Stimulated activated CD8-positive, alpha-beta memory T cell treated with anti-CD3 and anti-CD28 coated beads, Interleukin-12 subunit alpha, Interleukin-12 subunit beta, amount 100 ng/mL, for 24 hours (primary cell): ENCODE results near the gene KIRREL3.

Experiments
- DNase-seq: peaks from one replicate; pipeline ENCODE4 v3.0.0-alpha.2; 2020; ENCODE audit errors: extremely low read depth

Gene KIRREL3

DNA sequence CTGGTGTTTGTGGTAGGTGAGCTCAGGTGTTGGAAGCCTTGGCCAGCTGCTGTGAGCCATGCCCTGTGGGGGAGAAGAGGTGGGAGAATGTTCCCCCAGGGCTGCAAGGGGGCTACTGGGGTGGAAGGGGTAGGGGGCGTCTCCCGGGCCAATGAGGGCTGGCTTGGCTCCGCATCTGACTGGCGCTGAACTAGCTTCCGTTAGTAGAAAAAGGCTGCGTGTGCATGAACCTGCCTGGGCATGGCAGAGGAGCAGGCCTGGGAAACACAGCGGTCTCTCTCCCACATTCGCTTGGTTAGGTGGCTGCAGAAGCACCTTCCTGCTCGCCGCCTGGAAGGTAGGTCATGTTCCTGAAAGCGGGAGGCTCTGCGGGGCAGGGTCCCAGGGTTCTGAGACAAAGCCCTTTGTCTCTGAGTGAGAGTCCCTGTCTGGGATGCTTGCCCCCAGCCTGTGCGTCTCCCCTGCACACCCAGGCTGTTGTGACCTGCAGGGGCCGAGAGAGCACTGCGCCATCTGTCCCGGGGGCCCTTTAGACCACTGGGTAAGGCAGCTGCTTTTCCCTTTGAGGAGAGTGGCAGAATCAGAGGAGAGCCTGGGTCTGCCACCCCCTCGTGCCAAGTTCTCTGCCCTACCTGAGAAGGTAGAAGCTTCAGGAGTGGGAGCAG, 466.3 kb downstream of the KIRREL3 start:
- no peak for DNase-seq

DNA sequence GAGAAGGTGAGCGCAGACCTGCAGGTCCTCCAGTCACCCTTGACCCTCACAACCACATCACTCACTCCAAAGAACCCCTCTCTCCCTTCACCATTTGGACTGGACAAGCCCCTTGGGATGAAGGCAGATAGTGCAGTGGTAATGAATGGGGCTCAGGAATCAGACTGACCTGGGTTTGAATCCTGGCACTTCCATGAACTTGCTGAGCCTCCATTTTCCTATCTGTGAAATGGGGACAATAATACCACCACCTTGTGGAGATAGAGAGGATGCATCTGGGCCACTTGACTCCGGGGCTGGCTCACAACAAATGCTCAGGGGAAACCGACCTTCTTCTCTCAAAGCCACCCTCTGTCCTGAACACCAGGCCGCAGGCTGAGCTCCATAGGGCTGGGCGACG, 467.0 kb downstream of the KIRREL3 start:
- no peak for DNase-seq

DNA sequence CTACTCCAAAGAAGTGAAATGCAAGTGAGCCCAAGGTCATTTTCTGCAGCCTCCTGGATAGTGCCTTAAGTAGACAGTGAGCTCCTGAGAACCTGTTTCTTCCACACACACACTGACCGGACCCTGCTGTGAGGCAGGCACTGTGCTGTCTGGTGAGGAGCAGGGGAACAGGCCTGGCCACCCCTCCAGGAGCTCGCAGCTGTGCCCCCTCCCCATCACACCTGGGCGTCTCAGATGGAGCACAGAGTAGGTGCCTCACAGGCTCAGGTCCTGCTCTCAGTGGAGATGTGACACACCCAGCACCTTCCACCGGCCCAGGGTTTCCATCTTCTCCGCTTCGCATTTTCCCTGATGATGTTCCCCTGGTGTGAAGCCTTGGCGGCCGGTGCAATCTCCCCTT, 470.2 kb downstream of the KIRREL3 start:
- no peak for DNase-seq

DNA sequence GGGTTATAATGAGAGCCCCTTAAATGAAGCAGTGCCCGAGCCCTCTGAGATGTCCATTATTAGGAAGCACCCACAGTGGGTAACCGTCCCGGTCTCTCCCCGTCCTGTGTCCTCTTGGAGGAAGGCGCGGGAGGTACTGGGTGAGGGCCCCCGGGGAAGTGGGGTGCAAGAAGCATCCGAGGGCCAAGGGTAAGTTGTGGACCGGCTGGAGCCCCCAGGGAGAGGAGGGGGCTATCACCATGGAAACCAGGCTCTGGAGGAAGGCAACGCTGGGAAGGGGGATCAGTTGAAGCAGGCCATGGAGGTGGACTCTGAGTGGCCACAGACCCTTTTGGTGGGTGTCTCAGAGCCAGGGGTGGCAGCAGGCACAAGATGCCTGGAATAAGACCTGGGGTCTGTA, 471.5 kb downstream of the KIRREL3 start:
- DNase-seq: no peak

DNA sequence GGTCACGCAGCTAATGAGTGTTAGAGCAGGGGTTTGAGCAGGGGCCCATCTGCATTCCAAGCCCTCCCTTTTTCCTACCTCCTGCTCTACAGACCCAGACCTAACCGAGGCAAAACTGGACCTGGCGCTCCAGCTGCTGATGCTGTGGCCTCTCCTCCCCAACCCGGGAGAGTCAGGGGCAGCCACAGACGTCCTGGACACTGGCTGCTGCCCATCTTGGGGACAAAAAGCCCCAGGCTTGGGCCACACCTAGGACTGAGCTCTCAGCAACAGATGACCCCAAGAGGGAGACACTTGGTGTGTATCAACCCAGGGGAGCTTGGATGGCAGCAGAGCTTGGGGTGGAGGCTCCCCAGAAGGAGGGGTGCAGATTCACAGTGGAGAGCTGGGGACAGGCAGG, 472.5 kb downstream of the KIRREL3 start:
- no peak for DNase-seq

DNA sequence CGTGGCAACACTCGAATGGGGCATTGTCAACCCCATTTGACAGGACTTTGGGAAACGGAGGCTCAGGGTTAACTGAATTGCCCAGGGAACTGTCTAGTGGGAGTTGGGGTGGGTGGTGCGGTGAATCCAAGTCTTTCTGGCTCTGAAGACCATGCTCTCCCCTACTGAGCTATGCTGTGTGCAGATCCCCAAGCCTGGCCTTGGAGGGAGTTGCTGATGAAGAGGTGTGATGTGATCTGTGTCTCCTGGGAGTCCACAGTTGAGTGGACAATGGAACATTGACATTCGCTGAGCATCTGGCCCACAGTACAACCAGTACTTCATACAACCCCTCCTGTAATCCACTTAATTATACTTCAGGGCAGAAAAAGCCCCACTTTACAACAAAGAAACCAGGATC, 472.9 kb downstream of the KIRREL3 start:
- no peak for DNase-seq

DNA sequence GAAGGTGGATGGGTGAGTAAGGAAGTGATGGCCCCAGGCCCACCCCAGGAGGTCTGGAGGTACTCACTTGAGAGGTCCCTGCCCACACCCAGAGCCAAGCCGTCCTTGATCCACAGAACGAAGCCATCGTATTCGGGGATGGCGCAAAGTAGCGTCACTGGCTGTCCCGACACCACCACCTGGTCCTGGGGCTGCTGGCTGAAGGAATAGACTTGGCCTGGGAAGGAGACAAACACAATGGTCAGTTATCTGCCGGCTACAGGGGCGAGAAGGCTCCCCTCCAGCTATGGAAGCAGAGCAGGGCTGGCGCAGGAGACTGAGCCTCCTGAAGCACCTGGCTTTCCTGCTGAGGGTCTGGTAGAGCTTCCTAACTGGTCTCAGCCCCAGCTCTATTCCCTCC, 474.1 kb downstream of the KIRREL3 start:
- DNase-seq: no peak

DNA sequence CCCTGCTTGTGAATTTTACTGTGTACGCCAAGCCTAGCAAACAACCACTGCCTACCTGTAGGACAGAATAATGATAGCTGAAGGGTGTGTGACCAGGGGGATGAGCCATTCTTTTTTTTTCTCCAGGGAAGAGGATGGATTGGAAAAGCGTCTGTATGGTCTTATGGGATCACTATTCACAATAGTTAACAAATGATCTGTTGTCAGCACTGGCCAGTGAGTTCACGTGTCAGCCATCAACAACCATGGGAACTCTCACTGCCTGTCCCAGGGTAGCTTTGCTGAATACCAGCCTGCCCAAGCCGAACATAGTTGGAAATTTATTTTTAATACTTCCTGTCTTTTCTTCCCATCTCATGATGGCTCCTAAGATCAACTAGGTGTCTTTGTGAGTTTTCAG, 474.9 kb downstream of the KIRREL3 start:
- DNase-seq: no peak

DNA sequence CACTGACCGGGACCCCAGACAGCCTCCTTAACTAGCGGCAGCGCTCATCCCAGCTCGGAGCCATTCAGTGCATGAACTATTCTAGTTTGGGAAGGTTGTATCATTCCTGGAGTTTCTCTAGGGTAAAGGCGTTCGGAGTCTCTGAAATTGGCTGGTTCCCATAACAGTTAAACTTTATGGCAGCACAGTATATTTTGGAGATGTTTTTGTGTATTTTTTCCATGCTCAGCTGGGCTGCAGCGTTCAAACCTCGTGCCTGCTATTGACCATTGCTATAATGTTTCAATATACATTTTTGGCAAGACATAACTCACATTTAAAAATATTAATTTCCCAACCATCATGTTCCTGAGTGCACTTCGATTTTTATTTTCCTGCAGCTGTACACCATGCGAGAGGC, 475.4 kb downstream of the KIRREL3 start:
- no peak for DNase-seq

DNA sequence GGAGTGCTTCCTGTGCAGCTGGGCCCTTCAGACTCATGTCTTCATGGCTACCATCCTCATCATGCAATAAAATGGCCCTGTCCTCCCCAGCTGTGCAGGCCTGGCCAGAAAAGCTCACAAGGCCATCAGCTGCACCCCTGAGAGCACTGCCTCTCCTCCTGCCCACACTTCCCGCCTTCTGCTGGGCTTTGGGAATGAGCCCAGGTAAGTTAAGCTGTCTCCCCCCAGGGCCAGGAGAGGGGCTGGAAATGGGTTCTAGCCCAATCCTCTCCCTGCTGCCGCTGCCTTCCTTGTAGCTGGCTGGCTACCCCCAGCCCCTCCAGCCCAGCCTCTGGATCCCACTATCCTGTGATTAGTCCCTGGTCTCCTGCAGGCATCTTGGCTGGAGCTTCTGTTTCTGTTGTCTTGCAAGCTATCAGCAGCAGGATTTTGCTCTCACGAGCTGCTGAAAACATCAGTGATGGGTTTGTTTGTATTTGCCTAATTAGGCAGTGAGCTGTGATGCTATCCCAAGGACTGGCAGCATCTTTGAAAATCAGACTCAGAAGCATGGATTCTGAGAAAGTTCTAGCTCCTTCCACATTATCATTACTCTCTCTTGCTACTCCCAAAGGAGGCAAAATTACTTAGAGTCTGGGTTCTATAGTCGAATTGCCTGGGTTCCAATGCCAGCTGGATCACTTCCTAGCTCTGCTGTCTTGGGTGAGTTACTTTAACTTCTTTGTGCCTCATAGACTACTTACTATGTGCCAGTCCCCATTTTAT, 476.9 kb downstream of the KIRREL3 start:
- DNase-seq: no peak

DNA sequence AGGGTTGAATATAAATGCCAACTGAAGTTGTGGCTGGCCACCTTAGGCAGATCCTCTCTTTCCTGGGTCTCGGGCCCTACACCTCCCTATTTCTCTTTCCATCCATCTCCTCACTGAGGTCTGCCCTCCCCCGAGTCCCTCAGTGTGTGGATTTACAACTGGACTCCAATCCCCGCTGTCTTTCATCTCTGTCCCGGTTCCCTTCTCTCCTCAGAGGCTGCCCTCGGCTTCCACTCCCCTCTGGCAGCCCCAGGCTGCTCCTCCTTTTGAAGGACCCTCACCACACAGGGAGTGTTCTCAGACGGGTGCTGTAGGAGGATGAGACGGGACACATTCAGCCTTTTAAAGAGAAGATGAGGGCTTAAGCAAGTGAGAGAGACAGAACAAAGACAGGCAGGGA, 478.0 kb downstream of the KIRREL3 start:
- no peak for DNase-seq

DNA sequence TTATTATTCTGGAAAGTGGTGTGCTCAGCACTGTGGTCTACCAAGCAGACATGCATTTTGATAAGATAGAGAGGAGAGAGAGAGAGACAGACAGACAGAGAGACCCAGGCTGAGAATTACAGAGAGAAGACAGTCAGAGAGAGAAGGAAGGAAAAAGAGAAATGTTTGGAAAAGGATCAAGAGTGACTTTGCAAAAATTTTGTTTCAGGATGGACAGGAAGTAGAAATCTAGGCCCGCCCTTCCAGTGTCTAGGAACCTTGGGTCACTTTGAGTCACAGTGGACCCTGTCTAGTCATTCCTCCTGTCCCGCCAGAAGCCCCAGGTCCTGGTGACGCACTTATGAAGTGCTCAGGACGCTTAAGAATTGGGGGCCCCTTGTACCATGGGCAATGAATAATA, 478.4 kb downstream of the KIRREL3 start:
- no peak for DNase-seq

DNA sequence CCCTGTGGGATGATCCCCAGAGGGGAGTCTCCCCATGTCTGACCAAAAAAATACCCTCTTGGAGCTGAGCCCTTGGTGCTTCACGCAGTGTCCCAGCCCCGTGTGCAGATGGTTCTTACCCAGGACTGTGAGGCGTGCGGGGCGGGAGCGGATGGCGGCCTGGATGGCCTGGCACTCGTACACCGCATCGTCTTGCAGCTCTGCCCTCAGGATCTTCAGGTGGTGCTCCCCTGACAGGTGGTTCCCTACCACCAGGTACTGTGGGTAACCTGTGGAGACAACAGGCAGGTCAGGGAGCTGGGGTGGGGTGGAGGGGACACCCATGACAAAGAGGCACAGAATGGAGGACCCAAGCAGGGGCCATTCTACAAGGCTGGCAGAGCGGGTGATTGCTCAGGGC, 479.4 kb downstream of the KIRREL3 start:
- no peak for DNase-seq

DNA sequence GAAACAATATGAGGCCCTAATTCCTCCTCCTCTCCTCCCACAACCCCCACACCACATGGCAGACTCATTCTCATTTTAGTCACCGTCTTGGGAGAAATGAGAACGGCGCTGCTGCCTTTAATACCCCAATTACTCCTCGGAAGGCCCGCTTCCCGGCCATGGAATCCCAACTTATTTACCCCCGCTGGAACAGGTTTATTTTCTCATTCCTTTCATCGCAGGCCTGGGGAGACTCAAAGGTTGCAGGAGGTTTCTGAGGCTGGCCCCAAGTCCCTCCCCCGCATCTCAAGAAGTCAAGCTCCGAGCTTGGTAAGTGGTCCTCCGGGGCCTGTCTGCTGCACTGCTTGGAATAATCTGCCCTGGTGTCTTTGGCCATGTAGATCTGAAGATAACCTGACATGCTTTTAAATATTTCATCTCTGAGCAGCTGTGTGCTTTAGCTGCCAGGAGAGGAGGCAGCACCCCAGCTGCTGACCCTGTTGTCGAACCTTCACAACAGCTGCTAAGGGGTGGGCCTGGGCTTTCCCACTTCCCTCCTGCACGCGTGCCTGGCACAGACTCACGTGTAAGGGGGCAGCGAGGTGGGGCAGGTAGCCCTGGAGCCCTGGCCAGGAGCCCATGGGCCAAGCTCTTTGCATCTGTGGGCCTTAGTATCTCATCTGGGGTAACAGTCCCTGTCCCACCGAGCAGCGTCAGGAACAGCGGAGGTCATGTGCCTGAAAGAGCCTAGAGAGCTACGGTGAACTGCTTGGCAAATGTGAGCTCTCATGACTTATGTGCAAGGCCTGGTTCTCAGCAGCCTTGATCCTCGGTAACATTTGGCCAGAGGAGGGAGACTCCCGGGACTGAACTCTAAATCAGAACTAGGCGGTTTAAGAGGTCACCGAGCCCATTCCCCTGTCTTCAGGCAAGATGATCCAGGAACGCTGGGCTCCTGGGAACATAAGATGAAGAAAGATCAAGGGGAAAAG, 480.5 kb downstream of the KIRREL3 start:
- no peak for DNase-seq

DNA sequence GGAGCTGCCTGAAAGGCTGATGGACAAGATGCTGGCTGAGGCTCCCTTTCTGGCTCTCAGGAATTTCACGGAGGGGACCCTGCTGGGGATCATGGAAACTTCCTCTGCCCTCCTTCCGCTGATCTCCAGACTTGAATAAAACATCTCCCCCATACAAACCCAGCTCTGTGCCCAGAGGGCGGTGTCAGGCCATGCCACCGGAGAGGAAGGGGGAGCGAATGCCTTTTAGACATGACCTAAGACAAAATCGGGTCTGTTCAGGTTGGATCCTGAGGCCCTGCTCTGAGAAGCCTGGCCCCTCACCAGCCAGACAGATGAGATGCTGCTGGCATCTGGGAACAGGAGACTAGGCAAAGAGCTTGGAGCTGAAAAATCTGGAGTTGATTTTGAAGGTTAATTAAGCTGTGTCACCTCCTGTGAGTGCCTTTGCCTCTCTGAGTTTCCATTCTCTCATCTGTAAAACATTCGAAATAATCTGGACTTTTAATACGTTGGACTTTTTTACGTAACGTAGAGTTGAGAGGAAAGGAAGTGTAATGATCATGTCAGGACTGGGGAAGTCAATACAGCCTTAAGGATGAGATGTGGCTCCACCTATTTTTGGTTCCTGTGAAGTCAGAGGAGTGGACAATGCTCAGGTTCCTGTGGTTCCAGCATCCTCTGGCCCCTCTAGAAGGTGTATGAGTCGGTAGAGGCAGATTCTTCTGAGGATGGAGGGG, 481.4 kb downstream of the KIRREL3 start:
- no peak for DNase-seq

DNA sequence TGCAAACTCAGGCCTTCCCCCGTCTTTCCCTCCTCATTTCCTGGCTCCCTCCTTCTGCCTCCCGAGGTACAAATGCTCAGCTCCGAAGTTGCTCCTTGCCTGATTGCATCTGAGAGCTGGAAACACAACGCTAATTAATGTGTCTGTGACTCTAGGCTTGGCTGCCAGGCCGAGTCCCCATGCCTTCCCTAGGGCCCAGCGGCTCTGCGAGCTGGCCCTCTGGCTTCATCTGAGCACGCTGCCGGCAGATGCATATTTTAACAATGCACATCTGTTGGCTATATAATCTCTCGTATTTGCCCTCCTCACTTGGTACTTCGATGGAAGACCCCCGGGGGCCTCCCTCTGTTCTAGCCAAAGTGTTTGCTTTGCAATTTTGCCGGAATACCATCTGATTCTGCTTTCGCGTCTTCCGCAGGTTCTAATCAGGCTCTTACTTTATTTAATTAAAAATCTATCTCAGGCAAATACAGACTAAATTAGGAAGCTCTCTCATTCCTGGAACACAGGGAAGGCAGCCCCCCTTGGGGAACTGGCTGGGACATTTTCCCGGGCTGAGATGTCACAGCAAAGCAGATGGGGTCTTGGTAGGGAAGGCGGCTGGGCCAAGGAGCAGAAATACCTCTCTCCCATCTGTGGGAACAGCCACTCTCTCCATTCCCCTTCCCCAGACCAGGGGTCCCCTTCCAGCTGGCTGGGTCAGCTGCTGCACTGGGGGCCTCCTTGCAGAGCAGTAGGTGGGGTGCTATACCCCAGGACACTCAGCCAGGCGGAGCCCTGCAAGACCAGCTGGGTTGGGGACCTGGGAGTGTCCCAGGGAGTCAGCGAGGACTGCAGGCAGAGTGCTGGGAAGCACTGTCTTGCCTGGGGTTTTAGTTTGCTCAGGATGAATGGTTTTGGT, 482.2 kb downstream of the KIRREL3 start:
- no peak for DNase-seq

DNA sequence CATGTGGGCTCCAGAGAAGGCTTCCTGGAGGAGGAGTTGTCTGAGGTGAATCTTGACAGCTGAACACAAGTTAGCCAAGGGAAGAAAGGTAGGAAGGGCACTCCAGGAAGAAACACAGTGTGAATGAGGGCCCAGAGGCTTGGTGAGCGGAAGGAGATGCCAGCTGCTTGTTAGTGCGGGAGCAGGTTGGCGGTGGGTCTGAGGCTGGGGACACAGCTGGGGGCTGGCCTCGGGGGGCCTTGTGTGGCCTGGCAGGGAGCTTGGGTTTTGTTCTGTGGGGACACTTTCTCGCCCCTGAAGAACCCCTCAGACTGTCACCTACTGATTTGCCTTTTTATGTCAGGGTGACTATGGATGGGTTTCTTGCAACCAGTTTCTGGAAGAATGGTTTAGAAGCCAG, 485.1 kb downstream of the KIRREL3 start:
- DNase-seq: no peak

DNA sequence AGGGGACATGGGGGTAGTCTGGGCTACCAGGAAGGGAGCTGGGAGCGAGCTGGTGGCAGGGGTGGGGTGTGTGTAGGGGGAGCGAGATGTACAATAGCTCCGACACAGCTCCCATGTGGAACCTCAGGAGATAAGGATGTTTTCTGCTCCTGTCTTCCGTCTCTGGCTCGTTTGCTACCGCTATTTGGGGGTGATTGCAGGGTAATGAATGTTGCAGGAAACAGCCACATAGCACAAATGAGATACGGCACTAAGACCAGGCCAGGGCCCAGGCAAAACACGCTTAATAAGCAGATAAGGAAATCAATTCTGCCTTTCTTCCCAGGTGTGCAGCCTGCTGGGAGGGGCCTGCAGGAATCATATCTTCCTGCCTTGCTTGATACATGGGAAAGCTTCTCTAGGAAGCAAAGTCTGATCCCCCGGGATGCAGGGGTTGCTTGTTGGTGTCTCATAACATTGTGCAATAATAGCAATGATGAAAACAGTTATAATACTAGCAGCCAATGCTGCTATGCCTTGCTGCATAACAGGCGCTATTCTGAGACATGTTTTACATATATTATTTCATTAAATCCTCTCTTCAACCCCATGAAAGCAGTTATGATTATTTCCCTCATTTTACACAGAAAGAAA, 486.4 kb downstream of the KIRREL3 start:
- no peak for DNase-seq

DNA sequence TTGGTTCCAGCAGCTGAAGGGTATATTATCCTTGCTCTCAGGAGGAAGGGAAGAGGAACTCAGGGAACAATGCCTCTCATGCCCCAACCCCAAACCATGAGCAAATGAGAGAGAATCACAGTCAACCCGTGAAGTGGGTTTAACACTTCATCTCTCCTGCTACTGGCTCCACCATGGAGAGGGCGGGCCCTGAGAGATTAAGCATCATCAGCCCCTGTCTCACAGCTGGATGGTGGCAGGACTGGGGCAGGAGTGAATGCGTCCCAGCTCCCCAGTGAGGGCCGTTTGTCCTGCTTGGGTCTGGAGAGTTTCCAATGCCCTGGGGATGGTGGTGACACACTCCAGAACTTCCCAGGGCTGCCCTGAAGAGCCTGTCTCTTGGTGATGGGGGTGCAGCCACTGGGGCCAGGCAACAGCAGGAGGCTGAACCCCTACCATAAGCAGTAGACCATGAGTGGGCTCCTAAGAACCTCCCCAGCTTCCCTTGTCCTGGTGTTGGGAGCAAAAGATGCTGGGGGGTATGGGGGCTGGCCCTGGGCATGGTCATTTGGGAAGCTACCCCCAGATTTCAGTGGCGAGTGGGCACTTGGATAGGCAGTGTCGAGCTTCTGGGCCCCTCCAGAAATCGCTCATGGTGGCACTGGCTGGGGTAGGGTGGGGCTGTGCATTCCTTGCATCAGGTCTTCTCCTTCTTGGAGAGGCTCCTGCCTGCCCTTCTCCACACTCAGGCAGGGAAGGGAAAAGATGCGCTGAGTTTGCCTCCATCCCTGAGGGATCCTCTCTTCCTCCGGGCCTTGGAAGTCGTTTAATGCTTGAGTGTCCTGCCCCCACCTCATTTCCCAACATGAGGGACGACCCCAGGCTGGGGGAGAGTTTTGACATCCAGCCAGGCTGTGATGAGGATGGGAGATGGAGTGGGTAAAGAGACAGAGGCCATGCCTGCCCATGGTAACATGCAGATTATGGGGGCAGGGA, 487.5 kb downstream of the KIRREL3 start:
- DNase-seq: no peak
